A549 (cell line): ENCODE results near the gene CARD8.

Experiments
- CBX2 ChIP-seq: fragments of 200-600 bp; sonication (generic); IDR thresholded peaks from 2 replicates; pipeline ENCODE4 v1.6.1; 2016; ENCODE audit warnings: low read depth, mild to moderate bottlenecking, borderline replicate concordance
- CEBPB ChIP-seq, 2 experiments: fragments of >200 bp in 1 of 2; sonication (Bioruptor Twin) in 1 of 2; formaldehyde crosslinking in 1 of 2; IDR thresholded peaks; 2 replicates each; pipeline ENCODE4 v1.6.1; 2012 to 2016
- CTCF ChIP-seq: fragments of >200 bp; sonication (Bioruptor Twin); formaldehyde crosslinking; IDR thresholded peaks from 3 replicates; pipeline ENCODE4 v1.5.1; 2016
- ZFP36 ChIP-seq: fragments of 450-650 bp; IDR thresholded peaks from 2 replicates; pipeline ENCODE4 v1.6.1; 2014; ENCODE audit warnings: borderline replicate concordance; ENCODE audit not compliant: partially characterized antibody

DNA sequence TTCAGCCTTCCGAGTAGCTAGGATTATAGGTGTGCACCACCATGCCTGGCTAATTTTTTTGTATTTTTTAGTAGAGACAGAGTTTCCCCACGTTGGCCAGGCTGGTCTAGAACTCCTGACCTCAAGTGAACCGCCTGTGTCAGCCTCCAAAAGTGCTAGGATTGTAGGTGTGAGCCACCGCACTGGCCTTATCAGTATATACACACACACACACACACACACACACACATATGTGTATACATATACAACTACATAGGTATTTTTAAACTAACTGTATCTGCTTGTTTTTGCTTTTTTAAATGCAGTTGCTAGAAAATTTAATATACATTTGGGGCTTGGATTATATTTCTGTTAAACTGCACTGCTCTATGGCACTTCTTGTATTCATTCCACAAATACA, 3.1 kb downstream of the CARD8 start:
- no peak for TF ChIP-seq CEBPB (IDR thresholded peaks at IDR 0.05)
- TF ChIP-seq CTCF = no peak
- TF ChIP-seq CBX2 = no peak
- TF ChIP-seq ZFP36 = no peak
